GM10266 (cell line): ENCODE measurements around the gene LRRD1.

ENCODE experiments used
- DNase-seq: peaks from one replicate; pipeline ENCODE4 v3.0.0; 2012; ENCODE audit errors: extremely low spot score
- CTCF ChIP-seq: IDR thresholded peaks from 2 replicates; pipeline ENCODE4 v1.5.1; 2012; ENCODE audit warnings: mild to moderate bottlenecking, low read depth; ENCODE audit not compliant: control insufficient read depth, insufficient read depth; ENCODE audit errors: missing control alignments

Gene LRRD1

GRCh38 chr7:92178928-92179924 is at the start of gene LRRD1:
Gene LRRD1, minus strand, starts transcription at chr7:92179142. Its CDS starts 13,940 bp downstream, at chr7:92165202.
- DNase-seq: peak; percentile 88
- TF ChIP-seq CTCF: peak; percentile 99

- no peak for DNase-seq
- no peak for TF ChIP-seq CTCF
Measured at GRCh38 chr7:92228742-92229141, 49.8 kb upstream of the LRRD1 start.

GRCh38 chr7:92228100-92228499 is 49.2 kb upstream of the LRRD1 start:
- no peak for TF ChIP-seq CTCF
- no peak for DNase-seq

GRCh38 chr7:92226981-92227380 is 48.0 kb upstream of the LRRD1 start:
- TF ChIP-seq CTCF: no peak
- no peak for DNase-seq

GRCh38 chr7:92221766-92222165 is 42.8 kb upstream of the LRRD1 start:
- no peak for TF ChIP-seq CTCF
- no peak for DNase-seq

GRCh38 chr7:92206672-92207071 is 27.7 kb upstream of the LRRD1 start:
- TF ChIP-seq CTCF: no peak
- no peak for DNase-seq

- TF ChIP-seq CTCF: no peak
Measured at GRCh38 chr7:92205987-92206386, 27.0 kb upstream of the LRRD1 start.

More at GRCh38 chr7:92205987-92206386, 27.0 kb upstream of the LRRD1 start:
- no peak for DNase-seq
